GM10266 (cell line): ENCODE measurements around the gene ADAMTSL1.
"Not testable (repeated sequence)": the region's sequence is repeated elsewhere in the genome, so short reads cannot be mapped to it uniquely, and the experiment has no call there.

Experiments
- DNase-seq: peaks from one replicate; pipeline ENCODE4 v3.0.0; 2012; ENCODE audit errors: extremely low spot score
- TF ChIP-seq, protein P1 (sequence below): IDR thresholded peaks from 2 replicates; pipeline ENCODE4 v1.5.1; 2012; ENCODE audit warnings: mild to moderate bottlenecking, low read depth; ENCODE audit not compliant: control insufficient read depth, insufficient read depth; ENCODE audit errors: missing control alignments

ADAMTSL1 gene

DNA sequence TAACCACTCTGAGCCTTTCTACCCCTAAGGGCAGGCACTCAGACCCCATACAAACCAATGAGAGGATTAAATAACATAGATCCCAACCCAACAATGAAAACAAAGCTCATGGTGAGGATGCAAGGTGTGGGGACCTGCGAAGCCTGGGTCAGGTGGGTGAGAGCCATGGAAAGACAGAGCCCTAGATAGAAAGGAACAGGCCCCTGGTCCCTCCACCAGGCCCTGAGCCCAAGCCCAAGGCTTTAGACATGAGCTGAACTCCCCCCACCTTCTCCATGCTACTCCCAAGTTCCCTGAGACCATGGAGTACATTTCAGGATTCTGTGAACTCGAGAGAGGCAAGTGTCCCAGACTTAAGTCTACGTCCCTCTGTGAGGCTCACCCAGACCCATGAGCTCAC, 452.6 kb downstream of the ADAMTSL1 start:
- no peak for DNase-seq
- TF ChIP-seq, protein P1, sequence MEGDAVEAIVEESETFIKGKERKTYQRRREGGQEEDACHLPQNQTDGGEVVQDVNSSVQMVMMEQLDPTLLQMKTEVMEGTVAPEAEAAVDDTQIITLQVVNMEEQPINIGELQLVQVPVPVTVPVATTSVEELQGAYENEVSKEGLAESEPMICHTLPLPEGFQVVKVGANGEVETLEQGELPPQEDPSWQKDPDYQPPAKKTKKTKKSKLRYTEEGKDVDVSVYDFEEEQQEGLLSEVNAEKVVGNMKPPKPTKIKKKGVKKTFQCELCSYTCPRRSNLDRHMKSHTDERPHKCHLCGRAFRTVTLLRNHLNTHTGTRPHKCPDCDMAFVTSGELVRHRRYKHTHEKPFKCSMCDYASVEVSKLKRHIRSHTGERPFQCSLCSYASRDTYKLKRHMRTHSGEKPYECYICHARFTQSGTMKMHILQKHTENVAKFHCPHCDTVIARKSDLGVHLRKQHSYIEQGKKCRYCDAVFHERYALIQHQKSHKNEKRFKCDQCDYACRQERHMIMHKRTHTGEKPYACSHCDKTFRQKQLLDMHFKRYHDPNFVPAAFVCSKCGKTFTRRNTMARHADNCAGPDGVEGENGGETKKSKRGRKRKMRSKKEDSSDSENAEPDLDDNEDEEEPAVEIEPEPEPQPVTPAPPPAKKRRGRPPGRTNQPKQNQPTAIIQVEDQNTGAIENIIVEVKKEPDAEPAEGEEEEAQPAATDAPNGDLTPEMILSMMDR = no peak

DNA sequence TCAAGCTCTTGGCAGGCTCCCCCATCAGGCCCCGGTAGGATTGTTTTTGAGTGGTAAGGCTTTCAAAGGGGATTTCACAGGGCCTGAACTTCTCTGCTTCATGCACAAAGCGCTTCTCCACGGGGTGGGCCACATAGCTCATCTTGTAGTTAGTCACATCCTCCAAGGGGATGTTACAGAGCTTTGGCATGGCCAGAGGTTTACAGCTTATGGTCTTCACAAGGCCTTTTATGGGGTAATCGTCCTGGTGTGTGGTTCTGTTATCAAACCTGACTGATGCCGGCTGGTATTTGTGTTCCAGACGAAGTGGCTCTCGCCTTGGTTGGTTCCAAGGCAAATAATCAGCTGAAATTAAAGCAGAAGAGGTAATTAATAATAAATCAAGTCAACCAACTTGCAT, 454.8 kb downstream of the ADAMTSL1 start:
- TF ChIP-seq, protein P1 = no peak
- no peak for DNase-seq

DNA sequence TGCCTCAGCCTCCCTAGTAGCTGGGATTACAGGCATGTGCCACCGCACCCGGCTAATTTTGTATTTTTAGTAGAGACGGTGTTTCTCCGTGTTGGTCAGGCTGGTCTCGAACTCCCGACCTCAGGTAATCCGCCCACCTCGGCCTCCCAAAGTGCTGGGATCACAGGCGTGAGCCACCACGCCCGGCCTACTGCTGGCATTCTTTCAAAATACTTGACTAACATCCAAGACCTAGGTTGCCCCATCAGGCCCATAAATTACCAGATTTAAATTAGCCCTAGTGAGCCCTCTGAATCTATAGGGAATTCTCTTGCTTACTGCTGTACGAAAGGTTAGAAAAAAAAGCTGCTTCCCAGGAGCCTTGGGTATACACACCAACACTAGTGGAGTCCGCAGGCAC, 456.7 kb downstream of the ADAMTSL1 start:
- DNase-seq = not testable (repeated sequence)

DNA sequence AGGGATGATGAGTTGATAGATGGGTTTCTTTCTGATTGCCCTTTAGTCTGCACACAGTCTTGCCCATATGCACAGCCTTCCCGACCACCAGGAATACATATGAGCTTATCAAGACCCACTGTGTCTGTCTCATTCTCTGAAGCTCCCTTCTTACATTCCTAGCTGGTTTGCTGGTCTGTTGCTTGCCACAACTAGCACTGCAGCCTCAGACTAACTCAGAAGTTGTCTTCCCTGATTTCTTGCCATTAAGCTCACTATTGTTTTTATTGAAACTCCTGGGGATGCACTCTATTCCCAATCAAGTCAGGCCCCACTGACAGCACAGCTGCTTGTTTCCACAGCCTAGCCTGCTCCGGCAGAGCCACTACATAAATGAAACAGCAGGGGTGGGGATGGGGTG, 461.6 kb downstream of the ADAMTSL1 start:
- no peak for DNase-seq
- TF ChIP-seq, protein P1 = no peak

DNA sequence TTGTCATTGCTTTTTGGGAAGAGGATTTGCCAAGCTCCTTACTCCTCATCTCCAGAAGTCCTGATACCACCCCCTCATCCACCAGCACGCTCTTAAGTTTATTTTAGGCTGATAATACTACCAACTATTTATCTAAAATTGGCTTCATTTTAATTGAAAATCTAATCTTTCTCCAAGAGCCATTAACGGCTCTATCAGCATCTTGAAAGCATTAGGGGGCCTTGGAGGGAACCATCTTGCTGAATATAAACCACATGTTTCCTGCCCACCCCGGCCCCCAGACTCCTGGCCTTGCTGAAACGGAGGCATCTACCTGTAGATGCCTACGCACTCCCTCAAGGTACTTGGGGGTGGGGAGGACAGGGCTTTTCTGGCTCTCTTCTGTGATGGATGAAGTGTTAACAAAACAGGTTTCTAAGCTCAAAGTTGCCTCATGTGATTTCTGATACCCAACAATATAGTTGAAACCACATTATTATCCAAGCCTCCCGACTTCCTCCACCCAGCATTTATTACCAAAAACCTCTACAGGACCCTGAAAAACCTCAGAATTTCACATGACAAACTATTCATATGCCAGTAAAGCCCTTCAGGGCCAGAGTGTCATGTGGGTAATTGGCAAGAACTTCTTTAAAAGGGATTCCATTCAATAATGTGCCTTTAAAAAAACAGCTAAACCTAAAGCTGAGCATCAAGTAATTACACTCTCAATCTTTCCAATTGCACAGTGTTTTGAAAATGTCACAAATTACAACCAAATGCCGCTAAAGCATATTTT, 462.3 kb downstream of the ADAMTSL1 start:
- TF ChIP-seq, protein P1 = no peak

DNA sequence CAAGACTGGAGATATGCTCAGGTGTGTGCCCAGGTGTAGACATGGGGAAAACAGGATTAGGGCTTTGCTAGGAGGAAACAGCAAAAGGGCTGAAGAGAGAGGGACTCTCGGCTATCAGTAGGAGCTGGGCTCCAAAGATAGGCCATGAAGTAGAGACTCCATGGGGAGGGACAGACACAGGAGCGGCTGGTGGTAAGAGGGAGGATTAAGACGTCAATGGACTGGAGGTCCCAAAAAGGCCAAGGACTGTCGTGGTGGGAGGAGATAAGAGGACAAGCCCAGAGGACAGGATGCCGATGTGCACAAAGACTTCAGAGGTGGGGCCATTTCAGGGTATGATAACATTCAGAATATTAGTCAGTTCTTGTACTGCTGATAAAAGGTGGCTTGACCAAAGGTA, 466.0 kb downstream of the ADAMTSL1 start:
- TF ChIP-seq, protein P1 = no peak
- DNase-seq = no peak

More for the DNA sequence above, 462.3 kb downstream of the ADAMTSL1 start:
- DNase-seq = no peak

DNA sequence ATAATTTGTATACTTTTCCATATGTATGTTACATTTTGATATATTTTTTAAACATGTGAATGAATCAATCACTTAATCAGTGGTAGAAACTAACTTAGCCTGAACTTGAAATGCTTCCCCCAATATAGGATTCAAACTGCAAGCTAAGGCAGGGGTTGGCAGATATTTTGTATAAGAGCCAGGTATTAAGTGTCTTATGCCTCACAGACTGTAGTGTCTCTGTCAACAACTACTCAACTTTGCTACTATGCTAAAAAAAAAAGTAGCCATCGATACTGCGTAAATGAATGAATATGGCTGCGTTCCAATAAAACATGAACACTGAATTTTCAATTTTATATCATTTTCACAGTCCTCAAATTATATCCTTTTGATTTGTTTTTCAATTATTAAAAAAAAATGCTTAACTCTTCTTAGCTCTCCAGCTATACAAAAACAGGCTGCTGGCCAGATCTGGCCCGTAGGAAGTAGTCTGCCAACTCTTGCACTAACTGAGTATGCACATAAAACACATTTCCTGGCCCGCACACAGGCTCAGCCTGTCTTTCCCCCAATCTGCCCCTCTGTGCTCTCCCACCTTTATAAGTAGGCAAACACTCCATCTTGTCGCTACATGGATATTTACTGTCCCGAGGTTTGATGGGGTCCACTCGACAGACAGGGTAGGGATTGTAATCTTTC, 467.2 kb downstream of the ADAMTSL1 start:
- TF ChIP-seq, protein P1 = no peak
- no peak for DNase-seq
